Endothelial cell of umbilical vein (primary cell): ENCODE data around the gene ZFPM1.

Experiments used
- EZH2 ChIP-seq: IDR thresholded peaks from 2 replicates; pipeline ENCODE4 v1.6.1; 2012; ENCODE audit warnings: borderline replicate concordance, low read depth, mild to moderate bottlenecking, moderate library complexity, low read length, inconsistent platforms; ENCODE audit not compliant: severe bottlenecking
- FOS ChIP-seq: IDR thresholded peaks from 2 replicates; pipeline ENCODE4 v1.6.1; 2011; ENCODE audit warnings: mild to moderate bottlenecking, low read length, moderate library complexity, borderline replicate concordance; ENCODE audit not compliant: insufficient read depth
- GATA2 ChIP-seq: IDR thresholded peaks from 2 replicates; pipeline ENCODE4 v1.7.0; 2011; ENCODE audit warnings: low read depth, mild to moderate bottlenecking, moderate library complexity, mixed read lengths, low read length; ENCODE audit not compliant: insufficient read length, insufficient read depth
- JUN ChIP-seq: IDR thresholded peaks from 2 replicates; pipeline ENCODE4 v1.6.1; 2011; ENCODE audit warnings: borderline replicate concordance, low read depth; ENCODE audit not compliant: insufficient read length, insufficient read depth
- MYC ChIP-seq: IDR thresholded peaks from one replicate; pipeline ENCODE4 v1.6.1; 2011; ENCODE audit warnings: mild to moderate bottlenecking, low read depth, low read length
- POLR2A ChIP-seq: IDR thresholded peaks from 2 replicates; pipeline ENCODE4 v1.6.1; 2012; ENCODE audit warnings: low read depth, mild to moderate bottlenecking, control low read depth, low read length
- POLR2AphosphoS5 ChIP-seq: IDR thresholded peaks from 2 replicates; pipeline ENCODE4 v1.6.1; 2012; ENCODE audit warnings: low read depth, mild to moderate bottlenecking, control low read depth, low read length, moderate library complexity; ENCODE audit not compliant: insufficient read depth
- TF ChIP-seq, protein P1 (sequence below), 2 donors: IDR thresholded peaks; 1 replicate in 1 of 2; 2 replicates in 1 of 2; pipeline ENCODE4 v1.5.1; 2011; ENCODE audit warnings: low read length in 2 of 2, mild to moderate bottlenecking in 2 of 2, moderate library complexity in 2 of 2, control low read depth in 1 of 2, inconsistent platforms in 1 of 2, low read depth in 1 of 2; ENCODE audit not compliant: insufficient read depth in 1 of 2; ENCODE audit errors: extremely low read depth in 1 of 2
- TF ChIP-seq, protein P2 (sequence below): IDR thresholded peaks from 2 replicates; pipeline ENCODE4 v1.6.1; 2011; ENCODE audit not compliant: insufficient read depth, insufficient read length

DNA sequence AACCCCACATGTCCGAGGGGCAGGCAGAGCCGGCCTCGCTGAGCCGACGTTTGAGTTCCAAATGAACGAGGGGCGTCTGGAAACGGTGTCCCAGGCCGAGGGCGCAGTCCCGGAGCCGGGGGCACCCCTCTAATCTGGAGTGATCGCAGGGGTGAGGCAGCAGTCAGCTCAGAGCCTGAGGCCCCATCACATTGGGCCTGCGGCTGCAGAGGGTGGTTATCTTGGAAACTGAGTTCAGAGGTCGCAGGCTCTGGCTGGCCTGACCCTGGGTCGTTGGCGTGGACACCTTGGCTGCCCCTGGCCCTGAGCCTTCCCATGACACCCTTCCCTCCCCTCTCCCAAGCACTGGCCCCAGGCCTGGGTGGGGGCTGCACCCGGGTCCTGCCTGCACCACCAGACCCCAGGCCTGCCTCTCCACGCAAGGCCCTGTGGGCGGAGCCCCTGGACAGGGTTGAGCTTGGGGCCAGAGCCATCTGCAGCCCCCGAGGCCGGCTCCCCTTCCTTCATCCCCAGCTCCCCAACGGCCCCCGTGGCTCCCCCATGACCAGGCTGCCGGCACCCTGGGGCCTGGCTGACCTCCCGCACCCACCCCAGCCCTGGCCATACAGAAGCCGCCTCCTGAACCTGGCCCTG lies 45.6 kb downstream of the ZFPM1 start:
- TF ChIP-seq POLR2AphosphoS5: no peak
- TF ChIP-seq, protein P1, sequence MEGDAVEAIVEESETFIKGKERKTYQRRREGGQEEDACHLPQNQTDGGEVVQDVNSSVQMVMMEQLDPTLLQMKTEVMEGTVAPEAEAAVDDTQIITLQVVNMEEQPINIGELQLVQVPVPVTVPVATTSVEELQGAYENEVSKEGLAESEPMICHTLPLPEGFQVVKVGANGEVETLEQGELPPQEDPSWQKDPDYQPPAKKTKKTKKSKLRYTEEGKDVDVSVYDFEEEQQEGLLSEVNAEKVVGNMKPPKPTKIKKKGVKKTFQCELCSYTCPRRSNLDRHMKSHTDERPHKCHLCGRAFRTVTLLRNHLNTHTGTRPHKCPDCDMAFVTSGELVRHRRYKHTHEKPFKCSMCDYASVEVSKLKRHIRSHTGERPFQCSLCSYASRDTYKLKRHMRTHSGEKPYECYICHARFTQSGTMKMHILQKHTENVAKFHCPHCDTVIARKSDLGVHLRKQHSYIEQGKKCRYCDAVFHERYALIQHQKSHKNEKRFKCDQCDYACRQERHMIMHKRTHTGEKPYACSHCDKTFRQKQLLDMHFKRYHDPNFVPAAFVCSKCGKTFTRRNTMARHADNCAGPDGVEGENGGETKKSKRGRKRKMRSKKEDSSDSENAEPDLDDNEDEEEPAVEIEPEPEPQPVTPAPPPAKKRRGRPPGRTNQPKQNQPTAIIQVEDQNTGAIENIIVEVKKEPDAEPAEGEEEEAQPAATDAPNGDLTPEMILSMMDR (IDR thresholded peaks at IDR 0.05; ENCODE audit: extremely low read depth in 1 of 2, insufficient read depth in 1 of 2, low read depth in 1 of 2, low read length in 2 of 2): no peak
- no peak for TF ChIP-seq POLR2A
- TF ChIP-seq EZH2: no peak
- TF ChIP-seq, protein P2, sequence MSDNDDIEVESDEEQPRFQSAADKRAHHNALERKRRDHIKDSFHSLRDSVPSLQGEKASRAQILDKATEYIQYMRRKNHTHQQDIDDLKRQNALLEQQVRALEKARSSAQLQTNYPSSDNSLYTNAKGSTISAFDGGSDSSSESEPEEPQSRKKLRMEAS: no peak
- TF ChIP-seq JUN: no peak
- no peak for TF ChIP-seq GATA2
- no peak for TF ChIP-seq MYC
- no peak for TF ChIP-seq FOS
